HAP-1 (cell line): ENCODE measurements around the gene YBX2.
A peak's percentile ranks its signal among the peaks of the same experiment; 100 is the strongest.

ENCODE experiments used
- DNase-seq, 2 experiments: peaks; one replicate each; pipeline ENCODE4 v3.0.0-alpha.2; 2016 to 2020; ENCODE audit warnings: low spot score in 2 of 2
- H3K27me3 ChIP-seq: fragments of 250-450 bp; sonication (Bioruptor Pico); 2 replicates; pipeline ENCODE4 v1.5.1; 2020; ENCODE audit warnings: low read depth, mild to moderate bottlenecking, moderate library complexity
- H3K36me3 ChIP-seq: fragments of 250-450 bp; sonication (Bioruptor Pico); replicated peaks from 2 replicates; pipeline ENCODE4 v1.5.1; 2020; ENCODE audit warnings: mild to moderate bottlenecking
- H3K4me1 ChIP-seq: fragments of 250-450 bp; sonication (Bioruptor Pico); 2 replicates; pipeline ENCODE4 v1.5.1; 2020; ENCODE audit warnings: mild to moderate bottlenecking
- H3K4me3 ChIP-seq: fragments of 250-450 bp; sonication (Bioruptor Pico); 2 replicates; pipeline ENCODE4 v1.5.1; 2020; ENCODE audit warnings: mild to moderate bottlenecking, moderate library complexity
- H3K9me3 ChIP-seq: fragments of 250-450 bp; sonication (Bioruptor Pico); 2 replicates; pipeline ENCODE4 v1.5.1; 2020; ENCODE audit warnings: mild to moderate bottlenecking, moderate library complexity
- in situ Hi-C: fragments of 300-500 bp; cut with MboI; formaldehyde crosslinking; loops from 3 replicates; pipeline ENCODE4 v1.14.3; 2020; ENCODE audit warnings: low sequenced_read_pairs, inconsistent platforms, mixed read lengths

Gene YBX2

GRCh38 chr17:7328840-7329373 is 34.5 kb upstream of the YBX2 start, which contains the start of gene NEURL4:
Gene NEURL4, minus strand, starts transcription at chr17:7329335. Its CDS starts 23 bp downstream, at chr17:7329312.
- in situ Hi-C loops, result no loop called here
- Histone ChIP-seq H3K4me3 (peak within 1 kb of the TSS; percentile 89), H3K36me3 (peaks cover 24% of the 10 kb centered on the region), H3K4me1 (peaks cover 10% of the 10 kb centered on the region), H3K9me3 (no peaks in the 10 kb centered on the region), H3K27me3 (no peaks in the 10 kb centered on the region)
- DNase-seq, result no peak

DNA sequence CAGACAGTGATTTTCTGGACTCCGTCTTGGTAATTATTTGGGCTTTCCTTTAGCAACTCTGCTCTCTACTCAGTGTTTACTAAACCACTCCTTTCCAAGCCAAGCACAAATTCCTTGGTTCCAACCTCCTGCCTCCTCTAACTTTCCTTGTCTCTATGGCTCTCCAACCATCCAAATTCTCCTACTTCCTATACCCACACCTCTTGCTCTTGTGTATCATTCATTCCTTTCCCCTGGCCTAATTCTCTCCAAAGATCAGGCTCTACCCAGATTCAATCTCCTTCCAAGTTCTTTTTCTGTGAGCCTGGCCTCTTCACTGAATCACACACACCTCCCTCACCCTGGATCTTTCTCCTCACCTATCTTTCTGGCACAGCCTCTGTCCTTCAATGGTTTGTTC is 33.6 kb upstream of the YBX2 start:
- DNase-seq, result no peak
- in situ Hi-C loops, result no loop called here
- Histone ChIP-seq H3K27me3 (no peaks in the 10 kb centered on the region), H3K4me1 (peaks cover 10% of the 10 kb centered on the region), H3K36me3 (peaks cover 33% of the 10 kb centered on the region), H3K9me3 (no peaks in the 10 kb centered on the region), H3K4me3 (peak overlapping the region; percentile 89)

DNA sequence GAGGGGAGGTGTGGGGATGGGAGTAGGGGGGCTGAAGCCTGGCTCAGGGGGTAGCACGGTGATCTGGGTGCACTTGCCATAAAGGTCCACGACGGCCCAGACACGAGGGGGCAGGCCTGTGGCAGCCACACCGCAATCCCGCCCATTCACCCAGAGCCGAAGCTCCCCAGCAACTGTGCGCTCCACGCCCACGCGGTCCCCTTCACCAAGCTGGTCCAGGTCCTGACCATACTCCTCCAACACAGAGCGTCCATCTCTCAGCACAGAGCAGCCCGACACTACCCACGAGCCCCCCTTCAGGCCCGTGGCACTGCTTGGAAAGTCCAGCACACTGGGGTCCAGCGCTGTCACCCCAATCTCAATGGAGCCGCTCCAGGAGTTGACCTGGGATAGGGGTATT is 33.1 kb upstream of the YBX2 start:
- Histone ChIP-seq H3K4me3 (no peak overlapping the region), H3K36me3 (peaks cover 38% of the 10 kb centered on the region), H3K27me3 (no peaks in the 10 kb centered on the region), H3K4me1 (peaks cover 10% of the 10 kb centered on the region), H3K9me3 (no peaks in the 10 kb centered on the region)
- no peak for DNase-seq
- in situ Hi-C loops, result no loop called here

- in situ Hi-C loops, result no loop called here
- DNase-seq, result no peak
- Histone ChIP-seq H3K36me3 (peaks cover 43% of the 10 kb centered on the region), H3K9me3 (no peaks in the 10 kb centered on the region), H3K4me3 (no peak overlapping the region), H3K4me1 (peaks cover 10% of the 10 kb centered on the region), H3K27me3 (no peaks in the 10 kb centered on the region)
Measured at GRCh38 chr17:7327056-7327455, 32.6 kb upstream of the YBX2 start.

GRCh38 chr17:7326186-7326585 is 31.7 kb upstream of the YBX2 start:
- in situ Hi-C loops, result no loop called here

GRCh38 chr17:7325031-7325528 is 30.6 kb upstream of the YBX2 start:
- Histone ChIP-seq H3K9me3 (no peaks in the 10 kb centered on the region), H3K27me3 (no peaks in the 10 kb centered on the region), H3K4me3 (no peak overlapping the region), H3K36me3 (peaks cover 63% of the 10 kb centered on the region), H3K4me1 (peaks cover 6% of the 10 kb centered on the region; the same call in 1 of the 2 replicates)
- no peak for DNase-seq
- in situ Hi-C loops, result no loop called here

More at GRCh38 chr17:7326186-7326585, 31.7 kb upstream of the YBX2 start:
- Histone ChIP-seq H3K27me3 (no peaks in the 10 kb centered on the region), H3K9me3 (no peaks in the 10 kb centered on the region), H3K4me1 (peaks cover 10% of the 10 kb centered on the region), H3K4me3 (no peak overlapping the region), H3K36me3 (peaks cover 52% of the 10 kb centered on the region)
- no peak for DNase-seq

GRCh38 chr17:7324438-7324779 is 30.0 kb upstream of the YBX2 start:
- Histone ChIP-seq H3K36me3 (peaks cover 64% of the 10 kb centered on the region), H3K27me3 (no peaks in the 10 kb centered on the region), H3K9me3 (no peaks in the 10 kb centered on the region), H3K4me3 (no peak overlapping the region), H3K4me1 (peaks cover 6% of the 10 kb centered on the region; the same call in 1 of the 2 replicates)
- DNase-seq, result no peak
- in situ Hi-C loops, result no loop called here

- Histone ChIP-seq H3K36me3 (peaks cover 66% of the 10 kb centered on the region), H3K27me3 (no peaks in the 10 kb centered on the region), H3K9me3 (no peaks in the 10 kb centered on the region), H3K4me1 (peaks cover 6% of the 10 kb centered on the region; the same call in 1 of the 2 replicates), H3K4me3 (no peak overlapping the region)
- DNase-seq, result peak in 1 of 2 experiments; percentile 79
- in situ Hi-C loops, result no loop called here
Measured at GRCh38 chr17:7323731-7324437, 29.4 kb upstream of the YBX2 start.

DNA sequence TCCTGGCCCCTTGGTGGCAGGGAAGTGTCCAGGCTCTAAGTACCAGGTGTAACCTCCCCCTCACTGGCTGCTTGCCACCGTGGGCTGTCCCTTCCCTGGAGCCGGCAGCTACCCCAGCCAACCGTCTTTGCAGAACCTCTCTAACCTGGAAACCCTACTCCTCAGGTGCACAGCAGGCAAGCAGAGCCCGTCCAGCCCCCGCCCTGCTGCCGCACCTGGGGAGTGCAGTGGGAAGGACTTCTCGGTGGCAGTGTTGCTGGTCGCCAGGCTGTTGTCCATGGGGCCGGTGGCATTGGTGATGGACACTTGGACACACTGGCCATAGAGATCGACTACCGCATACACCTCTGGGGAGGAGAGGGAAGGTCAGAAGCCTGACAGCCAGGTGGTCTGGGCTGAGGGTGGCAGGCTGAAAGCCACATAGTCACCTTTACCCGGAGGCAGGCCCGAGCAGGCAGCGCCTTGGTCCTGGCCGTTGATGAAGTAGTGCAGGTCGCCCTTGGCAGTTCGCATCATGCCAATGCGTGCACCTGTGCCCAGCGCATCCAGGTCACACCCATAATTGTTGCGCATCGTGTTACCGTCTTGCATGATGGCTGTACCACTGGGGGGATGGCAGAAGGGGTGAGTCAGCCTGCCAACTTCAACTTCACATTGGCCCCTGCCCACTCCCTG is 28.2 kb upstream of the YBX2 start:
- Histone ChIP-seq H3K4me3 (no peak overlapping the region), H3K36me3 (peaks cover 78% of the 10 kb centered on the region), H3K4me1 (0 out of 2 replicates have a peak, but pooled peaks cover under 1% of the 10 kb centered on the region), H3K9me3 (no peaks in the 10 kb centered on the region), H3K27me3 (no peaks in the 10 kb centered on the region)
- in situ Hi-C loops, result no loop called here
- DNase-seq, result no peak

DNA sequence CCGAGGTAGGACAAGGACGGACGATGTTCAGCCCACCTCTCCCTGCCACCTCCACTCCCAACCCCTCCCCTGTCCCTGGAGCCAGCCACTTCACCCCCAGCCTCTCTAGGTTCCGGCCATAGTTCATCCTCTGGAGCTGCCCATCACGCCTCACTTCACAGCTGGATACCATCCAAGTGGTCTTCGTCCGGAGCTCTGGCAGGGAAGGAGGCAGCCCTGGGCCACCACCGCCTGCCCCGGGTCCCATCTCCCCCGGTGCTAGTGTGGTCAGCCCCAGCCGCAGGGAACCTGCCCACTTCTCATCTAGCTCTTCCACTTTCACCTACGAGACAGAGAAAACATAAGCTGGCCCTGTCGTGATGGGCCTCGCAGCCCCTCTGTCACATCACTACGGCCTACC is 27.0 kb upstream of the YBX2 start:
- no peak overlapping the region for H3K4me3 ChIP-seq
- in situ Hi-C loops, result no loop called here
- H3K27me3 ChIP-seq, result no peaks in the 10 kb centered on the region
- H3K4me1 ChIP-seq, result no peaks in the 10 kb centered on the region
- no peaks in the 10 kb centered on the region for H3K9me3 ChIP-seq
- peaks cover 83% of the 10 kb centered on the region for H3K36me3 ChIP-seq
- DNase-seq, result no peak

DNA sequence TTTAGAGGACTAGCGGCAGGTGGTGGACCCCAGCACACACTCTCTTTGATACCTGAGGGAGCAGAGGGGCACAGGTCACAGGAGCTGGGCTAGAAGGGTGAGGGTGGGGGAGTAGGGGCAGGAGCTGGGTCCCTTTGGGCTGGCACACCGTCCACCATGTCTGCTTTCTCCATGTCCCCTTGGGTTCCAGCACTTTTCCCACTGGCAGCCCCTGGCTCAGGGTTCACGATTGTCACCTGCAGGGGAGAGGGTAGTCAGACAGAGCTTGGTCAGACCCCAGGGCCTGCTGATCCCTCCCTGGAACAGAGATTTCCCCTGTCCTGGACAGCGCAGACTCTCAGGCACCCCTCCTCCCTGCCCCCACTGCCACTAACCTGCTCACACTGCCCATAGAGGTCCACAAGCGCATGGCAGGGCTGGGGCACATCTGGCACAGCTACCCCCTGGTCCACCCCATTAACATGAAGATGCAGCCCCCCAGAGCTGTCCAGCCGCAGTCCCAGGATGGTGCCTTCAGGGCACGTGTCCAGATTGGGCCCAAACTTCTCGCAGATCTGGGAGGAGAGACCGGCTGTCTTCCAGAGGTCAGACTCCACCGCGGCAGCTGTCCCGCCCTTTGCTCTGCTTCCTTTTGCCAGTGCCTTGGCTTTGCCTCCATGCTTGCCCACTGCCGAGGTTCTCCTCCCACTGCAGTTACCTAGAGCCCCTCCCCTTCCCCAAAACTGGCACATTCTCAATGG is 23.9 kb upstream of the YBX2 start:
- no peak for DNase-seq
- Histone ChIP-seq H3K36me3 (peaks cover 82% of the 10 kb centered on the region), H3K27me3 (no peaks in the 10 kb centered on the region), H3K9me3 (no peaks in the 10 kb centered on the region), H3K4me3 (no peak overlapping the region), H3K4me1 (peaks cover 10% of the 10 kb centered on the region)
- in situ Hi-C loops, result no loop called here

- no peak for DNase-seq
- in situ Hi-C loops, result no loop called here
- no peaks in the 10 kb centered on the region for H3K27me3 ChIP-seq
- no peaks in the 10 kb centered on the region for H3K9me3 ChIP-seq
- peaks cover 82% of the 10 kb centered on the region for H3K36me3 ChIP-seq
- H3K4me1 ChIP-seq, result peaks cover 10% of the 10 kb centered on the region
- H3K4me3 ChIP-seq, result no peak overlapping the region
Measured at GRCh38 chr17:7317161-7317803, 22.8 kb upstream of the YBX2 start.

DNA sequence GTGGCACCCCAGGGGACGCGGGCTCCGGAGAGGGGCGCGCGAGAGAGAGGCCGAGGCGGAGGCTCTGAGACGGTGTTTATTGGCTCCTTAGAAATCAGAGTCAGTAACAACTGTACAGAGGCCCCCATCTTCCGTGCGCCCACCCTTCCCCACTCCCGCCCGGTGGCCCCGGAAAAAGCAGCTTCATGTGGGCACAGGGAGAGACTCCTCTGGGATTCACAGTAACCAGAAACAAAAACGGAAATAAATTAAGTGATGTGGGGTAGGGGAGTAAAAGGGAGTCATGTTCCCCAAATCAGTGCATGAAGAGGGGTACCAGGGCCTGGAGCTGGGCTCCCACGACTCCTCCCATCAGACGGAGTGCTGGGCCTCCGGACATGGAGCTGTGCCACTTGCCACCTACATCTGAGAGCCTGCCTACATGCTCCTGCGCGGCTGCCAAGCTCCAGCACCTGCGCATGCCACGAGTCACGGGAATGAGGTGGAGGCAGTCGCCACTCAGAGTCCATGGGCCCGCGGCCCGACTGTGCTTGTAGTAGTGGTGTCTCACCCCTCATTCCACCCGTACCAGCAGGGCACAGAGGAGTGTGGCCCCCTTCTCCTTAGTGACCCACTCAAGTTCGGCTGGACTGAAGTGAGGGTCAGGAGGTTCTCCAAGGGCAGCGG is 21.3 kb upstream of the YBX2 start:
- peak overlapping the region; percentile 58 for H3K4me3 ChIP-seq
- peaks cover 10% of the 10 kb centered on the region for H3K4me1 ChIP-seq
- H3K36me3 ChIP-seq, result peaks cover 78% of the 10 kb centered on the region
- no peak for DNase-seq
- no peaks in the 10 kb centered on the region for H3K9me3 ChIP-seq
- no peaks in the 10 kb centered on the region for H3K27me3 ChIP-seq
- in situ Hi-C loops, result no loop called here
